ENCODE data around the gene SMIM27. TPM values are rescaled to one million over a fixed set of nuclear protein-coding genes. Genes with fewer than 3 reads are reported as not detected.
A peak's percentile ranks its signal among the peaks of the same experiment; 100 is the strongest.

Gene SMIM27
- total RNA-seq, 2 experiments from 2014 or later = 12.7 to 16.8 TPM

DNA sequence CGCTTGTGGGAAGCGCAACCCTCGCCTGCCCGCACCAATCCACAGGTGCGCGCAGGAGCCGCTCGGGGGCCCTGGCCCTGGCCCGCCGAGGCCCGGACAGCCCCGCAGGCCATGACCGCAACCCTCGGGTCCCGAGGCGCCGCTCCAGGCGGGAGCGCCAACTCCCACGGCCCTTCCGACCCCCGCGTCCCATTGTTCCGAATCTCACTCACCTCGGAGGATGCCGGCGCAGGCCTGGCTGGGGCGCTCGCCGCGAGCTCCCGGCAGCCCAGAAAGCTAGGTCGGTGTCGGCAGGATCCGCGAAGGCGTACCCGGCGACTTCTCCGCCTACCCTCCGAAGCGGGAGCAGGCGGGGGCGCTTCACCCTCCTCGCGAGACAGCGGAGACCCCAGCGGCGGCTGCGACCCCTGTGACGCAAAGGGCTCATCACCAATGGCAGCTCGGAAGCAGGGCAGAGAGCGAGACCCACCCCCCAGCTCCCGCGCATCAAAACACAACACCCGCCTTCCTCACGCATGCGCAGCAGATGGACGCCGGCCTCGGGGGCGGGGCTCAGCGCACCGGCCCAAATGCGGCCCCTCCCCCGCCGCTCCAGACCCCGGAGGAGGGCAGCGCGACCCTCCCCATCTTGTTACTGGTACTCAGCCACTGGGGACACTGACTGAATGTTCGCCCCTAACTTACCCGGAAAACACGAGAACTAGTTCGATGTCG is 1.4 kb upstream of the SMIM27 start:
- Mint-ChIP-seq H3K4me1 (ENCODE audit: low read depth) (peaks cover 60% of the 10 kb centered on the region), H3K4me3 (peak overlapping the region; percentile 95), H3K36me3 (ENCODE audit: low read depth) (peaks cover 39% of the 10 kb centered on the region), H3K9me3 (no peaks in the 10 kb centered on the region), H3K27ac (peak overlapping the region; percentile 99), H3K27me3 (no peaks in the 10 kb centered on the region)
- ATAC-seq (ENCODE audit: poor library complexity) = peak; percentile 80
- Histone ChIP-seq H3K27ac (ENCODE audit: low read depth in 1 of 2, low read length in 2 of 2) (peak overlapping the region; percentile 96 to 97), H3K9me3 (ENCODE audit: control insufficient read depth in 1 of 2, insufficient read depth in 1 of 2, low read length in 2 of 2) (no peaks in the 10 kb centered on the region), H3K4me1 (ENCODE audit: insufficient read depth, low read length) (peaks cover 30% of the 10 kb centered on the region), H3K4me3 (ENCODE audit: low read length) (peak overlapping the region; percentile 86), H3K27me3 (ENCODE audit: control insufficient read depth in 1 of 2, insufficient read depth in 2 of 2, low read length in 2 of 2) (no peaks in the 10 kb centered on the region), H3K36me3 (ENCODE audit: insufficient read depth, low read length) (peaks cover 4% of the 10 kb centered on the region)
- intact Hi-C loops (cut with DNase I, micrococcal nuclease) = loop anchor here (1.0 to 10.0 kb wide), 3 partner anchors 166 to 614 kb away; partner anchors contain the start of genes ACO1 (in 1 of the 2), B4GALT1 (in 1 of the 2) and DNAJA1 (in 1 of the 2)
- TF ChIP-seq, protein P1, sequence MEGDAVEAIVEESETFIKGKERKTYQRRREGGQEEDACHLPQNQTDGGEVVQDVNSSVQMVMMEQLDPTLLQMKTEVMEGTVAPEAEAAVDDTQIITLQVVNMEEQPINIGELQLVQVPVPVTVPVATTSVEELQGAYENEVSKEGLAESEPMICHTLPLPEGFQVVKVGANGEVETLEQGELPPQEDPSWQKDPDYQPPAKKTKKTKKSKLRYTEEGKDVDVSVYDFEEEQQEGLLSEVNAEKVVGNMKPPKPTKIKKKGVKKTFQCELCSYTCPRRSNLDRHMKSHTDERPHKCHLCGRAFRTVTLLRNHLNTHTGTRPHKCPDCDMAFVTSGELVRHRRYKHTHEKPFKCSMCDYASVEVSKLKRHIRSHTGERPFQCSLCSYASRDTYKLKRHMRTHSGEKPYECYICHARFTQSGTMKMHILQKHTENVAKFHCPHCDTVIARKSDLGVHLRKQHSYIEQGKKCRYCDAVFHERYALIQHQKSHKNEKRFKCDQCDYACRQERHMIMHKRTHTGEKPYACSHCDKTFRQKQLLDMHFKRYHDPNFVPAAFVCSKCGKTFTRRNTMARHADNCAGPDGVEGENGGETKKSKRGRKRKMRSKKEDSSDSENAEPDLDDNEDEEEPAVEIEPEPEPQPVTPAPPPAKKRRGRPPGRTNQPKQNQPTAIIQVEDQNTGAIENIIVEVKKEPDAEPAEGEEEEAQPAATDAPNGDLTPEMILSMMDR (IDR thresholded peaks at IDR 0.05) = peak; percentile 50
- peak; percentile 92 to 98 (median 95) for DNase-seq
- ChIA-PET POLR2A (interaction anchor here (0.8 to 5.2 kb wide), 20 partner anchors 10 to 740 kb away, joined by 3 to 127 read pairs (median 6); partner anchors contain the start of genes ACO1, DNAJA1, NDUFB6 and NFX1), CTCF (interaction anchor here (0.5 to 4.3 kb wide), 10 partner anchors 15 to 1361 kb away, joined by 3 to 45 read pairs (median 4); partner anchors contain the start of genes NDUFB6 and RIGI)

DNA sequence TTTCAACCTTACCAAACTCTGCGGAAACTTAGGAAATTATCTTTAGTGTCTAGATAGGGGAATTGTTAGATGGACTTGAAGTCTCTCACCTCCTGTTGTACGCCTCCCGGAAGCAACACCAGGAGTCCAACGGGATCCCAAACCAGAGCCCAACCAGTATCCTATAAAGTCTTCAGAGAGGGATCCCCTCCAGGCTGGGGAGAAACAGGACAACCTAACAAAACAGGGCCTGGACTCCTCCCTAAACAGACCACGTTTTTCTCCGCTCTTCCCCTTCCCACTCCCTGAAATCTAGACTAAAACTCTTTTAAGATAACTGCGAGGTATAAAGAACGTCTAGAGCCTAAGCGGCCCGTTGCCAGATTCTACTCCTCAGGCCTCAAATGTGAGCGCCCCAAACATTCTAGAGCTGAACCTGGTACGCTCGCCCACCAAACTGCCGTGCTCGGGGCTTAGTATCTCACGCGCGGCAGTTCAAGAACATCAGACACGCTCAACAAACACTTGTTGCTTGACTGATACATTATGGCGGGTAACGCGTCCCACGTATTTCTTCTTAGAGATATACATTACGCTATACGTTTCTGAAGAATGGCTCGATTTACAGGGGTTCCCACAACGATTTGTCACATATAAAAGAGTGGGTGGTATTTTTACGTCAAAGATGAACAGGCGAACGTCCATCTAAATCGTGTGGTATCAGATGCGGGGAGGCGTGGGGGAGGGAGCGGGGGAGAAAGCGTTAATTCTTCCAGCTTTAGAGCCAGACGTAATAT is 663 bp upstream of the SMIM27 start:
- peaks cover 30% of the 10 kb centered on the region for H3K4me1 ChIP-seq (ENCODE audit: insufficient read depth, low read length)
- POLR2A ChIA-PET = interaction anchor here (0.8 to 5.2 kb wide), 18 partner anchors 9 to 739 kb away, joined by 3 to 127 read pairs (median 6); partner anchors contain the start of genes ACO1, DNAJA1, NDUFB6 and NFX1
- peak overlapping the region; percentile 99 for H3K27ac Mint-ChIP-seq
- H3K9me3 Mint-ChIP-seq = no peaks in the 10 kb centered on the region
- TF ChIP-seq, protein P1 (IDR thresholded peaks at IDR 0.05) = no peak
- peak overlapping the region; percentile 95 for H3K4me3 Mint-ChIP-seq
- DNase-seq (peak; percentile 6 to 70 (median 30)), ATAC-seq (ENCODE audit: poor library complexity) (peak; percentile 4)
- intact Hi-C loops (cut with DNase I, micrococcal nuclease) = loop anchor here (1.0 to 10.0 kb wide), 5 partner anchors 21 to 613 kb away; partner anchors contain the start of genes ACO1 (in 1 of the 2), B4GALT1 (in 1 of the 2), DNAJA1 (in 1 of the 2) and RIGI (in 1 of the 2)
- H3K9me3 ChIP-seq (ENCODE audit: control insufficient read depth in 1 of 2, insufficient read depth in 1 of 2, low read length in 2 of 2) = no peaks in the 10 kb centered on the region
- CTCF ChIA-PET = interaction anchor here (0.5 to 4.3 kb wide), 9 partner anchors 17 to 1360 kb away, joined by 3 to 45 read pairs (median 4); partner anchors contain the start of genes NDUFB6 and RIGI
- H3K27me3 ChIP-seq (ENCODE audit: control insufficient read depth in 1 of 2, insufficient read depth in 2 of 2, low read length in 2 of 2) = no peaks in the 10 kb centered on the region
- H3K36me3 Mint-ChIP-seq (ENCODE audit: low read depth) = peaks cover 47% of the 10 kb centered on the region
- H3K36me3 ChIP-seq (ENCODE audit: insufficient read depth, low read length) = peaks cover 4% of the 10 kb centered on the region
- no peaks in the 10 kb centered on the region for H3K27me3 Mint-ChIP-seq
- H3K4me3 ChIP-seq (ENCODE audit: low read length) = peak overlapping the region; percentile 86
- H3K4me1 Mint-ChIP-seq (ENCODE audit: low read depth) = peaks cover 61% of the 10 kb centered on the region
- peak overlapping the region; percentile 96 to 97 for H3K27ac ChIP-seq (ENCODE audit: low read depth in 1 of 2, low read length in 2 of 2)

DNA sequence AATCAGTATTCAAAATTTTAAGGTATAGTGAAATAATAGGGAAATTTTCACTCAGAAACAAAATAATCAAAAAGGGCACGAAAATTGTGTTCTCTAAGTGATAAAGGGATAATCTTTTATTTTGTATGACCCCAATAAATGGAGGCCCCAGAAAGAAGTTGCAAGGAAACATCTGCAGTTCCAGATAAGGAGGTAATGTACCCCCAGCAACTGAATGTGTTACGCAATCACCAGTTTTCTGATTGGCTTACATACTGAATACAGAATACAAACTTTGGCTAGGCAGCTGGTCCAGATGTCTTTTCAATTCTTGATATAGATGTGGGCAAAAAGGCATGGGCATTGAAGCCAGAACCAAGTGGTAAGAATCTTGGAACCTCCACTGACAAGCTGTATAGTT is 2.0 kb downstream of the SMIM27 start:
- Histone ChIP-seq H3K4me1 (ENCODE audit: insufficient read depth, low read length) (peaks cover 24% of the 10 kb centered on the region), H3K9me3 (ENCODE audit: control insufficient read depth in 1 of 2, insufficient read depth in 1 of 2, low read length in 2 of 2) (no peaks in the 10 kb centered on the region), H3K36me3 (ENCODE audit: insufficient read depth, low read length) (peaks cover 4% of the 10 kb centered on the region), H3K4me3 (ENCODE audit: low read length) (no peak overlapping the region), H3K27me3 (ENCODE audit: control insufficient read depth in 1 of 2, insufficient read depth in 2 of 2, low read length in 2 of 2) (no peaks in the 10 kb centered on the region), H3K27ac (ENCODE audit: low read depth in 1 of 2, low read length in 2 of 2) (no peak overlapping the region)
- Mint-ChIP-seq H3K27ac (peak overlapping the region; percentile 99), H3K27me3 (no peaks in the 10 kb centered on the region), H3K36me3 (ENCODE audit: low read depth) (peaks cover 49% of the 10 kb centered on the region), H3K9me3 (no peaks in the 10 kb centered on the region), H3K4me1 (ENCODE audit: low read depth) (peaks cover 55% of the 10 kb centered on the region), H3K4me3 (peak overlapping the region; percentile 65)
- no peak for DNase-seq
- intact Hi-C loops (cut with DNase I, micrococcal nuclease) = loop anchor here (5.0 to 10.0 kb wide), 2 partner anchors 473 to 611 kb away; partner anchors contain the start of genes B4GALT1 (in 1 of the 2) and DNAJA1 (in 1 of the 2)
- TF ChIP-seq, protein P1 (IDR thresholded peaks at IDR 0.05) = no peak
- no peak for ATAC-seq (ENCODE audit: poor library complexity)
- ChIA-PET POLR2A (interaction anchor here (2.0 kb wide), 1 partner anchor 18 kb away, joined by 9 read pairs; the partner anchor contains the start of gene NDUFB6), CTCF (interaction anchor here (2.1 to 2.4 kb wide), 2 partner anchors 19 to 175 kb away, joined by 7 to 8 read pairs; partner anchors contain the start of gene NDUFB6)

Measured in CD4-positive, alpha-beta T cell (primary cell).